ENCODE results near the gene SLC4A1.

DNA sequence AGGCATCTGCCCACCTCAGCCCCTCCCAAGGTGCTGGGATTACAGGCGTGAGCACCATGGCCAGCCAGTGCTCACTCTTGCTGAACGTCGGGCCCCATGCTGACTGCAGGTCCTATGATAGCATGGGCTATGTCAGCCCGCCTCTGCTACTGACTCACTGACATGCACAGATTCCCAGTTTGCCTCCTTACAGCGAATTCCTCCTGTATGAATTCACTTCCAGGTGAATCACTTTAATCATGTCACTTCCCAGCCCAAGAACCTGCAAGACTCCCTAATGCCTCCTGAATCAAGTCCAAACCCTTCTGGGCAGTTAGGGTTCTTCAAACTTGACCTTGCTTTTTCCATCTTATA is 32.4 kb downstream of the SLC4A1 start:
- TF ChIP-seq, protein P1, sequence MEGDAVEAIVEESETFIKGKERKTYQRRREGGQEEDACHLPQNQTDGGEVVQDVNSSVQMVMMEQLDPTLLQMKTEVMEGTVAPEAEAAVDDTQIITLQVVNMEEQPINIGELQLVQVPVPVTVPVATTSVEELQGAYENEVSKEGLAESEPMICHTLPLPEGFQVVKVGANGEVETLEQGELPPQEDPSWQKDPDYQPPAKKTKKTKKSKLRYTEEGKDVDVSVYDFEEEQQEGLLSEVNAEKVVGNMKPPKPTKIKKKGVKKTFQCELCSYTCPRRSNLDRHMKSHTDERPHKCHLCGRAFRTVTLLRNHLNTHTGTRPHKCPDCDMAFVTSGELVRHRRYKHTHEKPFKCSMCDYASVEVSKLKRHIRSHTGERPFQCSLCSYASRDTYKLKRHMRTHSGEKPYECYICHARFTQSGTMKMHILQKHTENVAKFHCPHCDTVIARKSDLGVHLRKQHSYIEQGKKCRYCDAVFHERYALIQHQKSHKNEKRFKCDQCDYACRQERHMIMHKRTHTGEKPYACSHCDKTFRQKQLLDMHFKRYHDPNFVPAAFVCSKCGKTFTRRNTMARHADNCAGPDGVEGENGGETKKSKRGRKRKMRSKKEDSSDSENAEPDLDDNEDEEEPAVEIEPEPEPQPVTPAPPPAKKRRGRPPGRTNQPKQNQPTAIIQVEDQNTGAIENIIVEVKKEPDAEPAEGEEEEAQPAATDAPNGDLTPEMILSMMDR (IDR thresholded peaks at IDR 0.05; ENCODE audit: poor library complexity): no peak
- no peak for TF ChIP-seq EZH2 (IDR thresholded peaks at IDR 0.05; ENCODE audit: borderline replicate concordance)
- no peak for TF ChIP-seq EZH2phosphoT487 (IDR thresholded peaks at IDR 0.05; ENCODE audit: low read depth, severe bottlenecking, unreplicated experiment)
